Body of pancreas (tissue), 4 donors: ENCODE results near the gene ECEL1.

Experiments
- CTCF ChIP-seq, 7 experiments: fragments of 450-650 bp in 4 of 7; fragments of 200-600 bp in 3 of 7; sonication (generic) in 3 of 7; IDR thresholded peaks; one replicate each; pipeline ENCODE4 v1.5.1; 2016 to 2019; ENCODE audit warnings: antibody characterized with exemption in 7 of 7
- POLR2A ChIP-seq, 3 donors: fragments of 450-650 bp; IDR thresholded peaks; one replicate each; pipeline ENCODE4 v1.6.1; 2016; ENCODE audit warnings: antibody characterized with exemption in 3 of 3, mild to moderate bottlenecking in 2 of 3

- TF ChIP-seq CTCF (IDR thresholded peaks at IDR 0.05) (no peak), POLR2A (IDR thresholded peaks at IDR 0.05) (no peak)
Observed at GRCh38 chr2:232528746-232529460, 41.3 kb upstream of the ECEL1 start.
